Measurements from ENCODE around the gene MAP3K2.
A peak's percentile ranks its signal among the peaks of the same experiment; 100 is the strongest.

MAP3K2 gene

GRCh38 chr2:127293748-127294562, 93.8 kb downstream of the MAP3K2 start, which contains the start of gene ERCC3:
TSS of gene ERCC3 (minus strand) at chr2:127294144. CDS start at chr2:127294081, 63 bp downstream.
- peak; percentile 68 to 79 for DNase-seq (ENCODE audit: low read depth in 2 of 2)

- no peak for DNase-seq (ENCODE audit: low read depth in 2 of 2)
These were observed 94.4 kb downstream of the MAP3K2 start for GRCh38 chr2:127293386-127293747.

- no peak for DNase-seq (ENCODE audit: low read depth in 2 of 2)
These were observed 99.5 kb downstream of the MAP3K2 start for GRCh38 chr2:127288274-127288673.

- no peak for DNase-seq (ENCODE audit: low read depth in 2 of 2)
These were observed 104.5 kb downstream of the MAP3K2 start for GRCh38 chr2:127283275-127283674.

- no peak for DNase-seq (ENCODE audit: low read depth in 2 of 2)
These were observed 107.1 kb downstream of the MAP3K2 start for GRCh38 chr2:127280693-127281092.

- no peak for DNase-seq (ENCODE audit: low read depth in 2 of 2)
These were observed 108.0 kb downstream of the MAP3K2 start for GRCh38 chr2:127279781-127280180.

- DNase-seq (ENCODE audit: low read depth in 2 of 2) = no peak
These were observed 108.8 kb downstream of the MAP3K2 start for GRCh38 chr2:127278959-127279358.

GRCh38 chr2:127277028-127277427, 110.7 kb downstream of the MAP3K2 start:
- no peak for DNase-seq (ENCODE audit: low read depth in 2 of 2)

GRCh38 chr2:127275789-127276188, 112.0 kb downstream of the MAP3K2 start:
- DNase-seq (ENCODE audit: low read depth in 2 of 2) = no peak

- no peak for DNase-seq (ENCODE audit: low read depth in 2 of 2)
These were observed 112.4 kb downstream of the MAP3K2 start for GRCh38 chr2:127275356-127275755.

GRCh38 chr2:127270663-127271062, 117.1 kb downstream of the MAP3K2 start:
- no peak for DNase-seq (ENCODE audit: low read depth in 2 of 2)

GRCh38 chr2:127261804-127262406, 125.9 kb downstream of the MAP3K2 start:
- no peak for DNase-seq (ENCODE audit: low read depth in 2 of 2)

- no peak for DNase-seq (ENCODE audit: low read depth in 2 of 2)
These were observed 128.4 kb downstream of the MAP3K2 start for GRCh38 chr2:127259355-127259754.

GRCh38 chr2:127256866-127257265, 130.9 kb downstream of the MAP3K2 start:
- no peak for DNase-seq (ENCODE audit: low read depth in 2 of 2)

GRCh38 chr2:127256381-127256780, 131.4 kb downstream of the MAP3K2 start:
- DNase-seq (ENCODE audit: low read depth in 2 of 2) = no peak

- DNase-seq (ENCODE audit: low read depth in 2 of 2) = no peak
These were observed 132.1 kb downstream of the MAP3K2 start for GRCh38 chr2:127255721-127256120.

GRCh38 chr2:127255146-127255545, 132.6 kb downstream of the MAP3K2 start:
- no peak for DNase-seq (ENCODE audit: low read depth in 2 of 2)

- DNase-seq (ENCODE audit: low read depth in 2 of 2) = no peak
These were observed 133.3 kb downstream of the MAP3K2 start for GRCh38 chr2:127254386-127254981.
